Right forelimb (tissue), 1 donor: ENCODE results near the gene CLEC9A.
A peak's percentile ranks its signal among the peaks of the same experiment; 100 is the strongest.

Experiments used
- DNase-seq: peaks from one replicate; pipeline ENCODE4 v3.0.0-alpha.2; 2018

Gene CLEC9A

DNA sequence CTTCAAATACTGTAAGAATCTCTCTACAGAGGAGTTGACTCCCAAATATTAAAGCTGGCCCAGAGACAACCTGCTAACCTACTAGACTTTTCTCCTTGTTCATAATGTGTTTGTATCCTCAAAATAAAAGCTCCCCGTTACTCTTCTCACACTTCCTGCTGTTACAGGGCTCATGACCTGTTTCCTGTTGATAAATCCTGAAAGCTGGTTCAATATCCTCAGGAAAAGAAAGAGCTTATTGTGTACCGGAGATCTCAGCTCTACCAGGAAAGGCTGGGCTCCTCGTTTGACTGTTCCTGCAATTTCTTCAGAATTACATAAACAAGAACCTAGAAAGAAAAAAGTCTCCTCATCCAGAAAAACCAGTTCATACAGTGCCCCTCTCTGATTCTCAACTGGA lies 37.5 kb downstream of the CLEC9A start:
- no peak for DNase-seq

DNA sequence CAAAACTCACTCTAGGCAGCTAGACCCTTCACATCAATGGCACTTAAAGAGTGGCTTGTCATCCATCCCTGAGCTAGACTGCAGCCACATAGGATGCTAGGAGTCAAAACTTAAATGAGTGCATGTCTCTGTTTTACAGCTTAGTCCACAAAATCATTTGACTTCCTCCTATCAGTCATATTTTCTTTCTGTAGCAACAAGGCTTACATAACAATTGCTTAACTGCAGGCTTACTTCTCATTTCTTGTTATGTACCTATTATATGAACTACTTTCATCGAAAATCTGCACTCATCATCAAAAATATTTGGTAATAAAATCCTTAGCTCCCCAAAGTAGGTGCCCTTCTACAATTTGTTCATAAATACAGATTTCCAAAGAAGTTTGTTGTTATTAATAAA lies 38.2 kb downstream of the CLEC9A start:
- DNase-seq = no peak

DNA sequence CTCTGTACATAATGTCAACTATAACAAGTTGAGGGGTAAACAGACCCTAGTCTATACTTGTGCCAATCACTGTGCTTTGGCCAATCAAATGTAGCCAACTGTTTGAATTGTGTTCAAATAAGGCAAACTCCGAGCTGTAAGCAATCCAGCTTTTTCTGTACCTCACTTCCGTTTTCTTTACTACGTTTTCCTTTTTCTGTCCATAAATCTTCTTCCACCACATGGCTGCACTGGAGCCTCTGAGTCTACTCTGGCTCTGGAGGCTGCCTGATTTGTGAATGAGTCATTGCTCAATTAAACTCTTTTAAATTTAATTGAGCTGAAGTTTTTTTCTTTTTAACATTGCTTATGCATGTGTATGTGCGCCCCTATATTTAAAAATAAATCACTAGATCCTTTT lies 38.6 kb downstream of the CLEC9A start:
- no peak for DNase-seq

DNA sequence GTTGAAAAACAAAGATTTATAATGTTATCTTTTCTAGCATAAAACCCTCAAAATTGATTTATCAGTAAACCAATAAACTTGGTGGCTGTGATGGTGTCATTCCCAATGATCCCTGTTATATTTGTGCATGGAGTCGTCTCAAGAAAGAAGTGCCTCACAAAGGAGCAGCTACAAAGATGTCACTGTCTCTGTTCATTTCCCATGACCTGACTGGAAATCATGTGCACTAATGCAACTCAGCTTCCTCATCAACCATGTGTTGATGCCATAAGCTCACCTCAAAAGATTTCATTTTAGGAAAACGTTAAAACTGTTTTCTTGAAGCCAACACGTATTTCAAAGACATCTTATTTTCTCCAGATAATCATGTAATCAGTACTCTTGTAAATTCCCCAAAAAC lies 39.5 kb downstream of the CLEC9A start:
- no peak for DNase-seq

DNA sequence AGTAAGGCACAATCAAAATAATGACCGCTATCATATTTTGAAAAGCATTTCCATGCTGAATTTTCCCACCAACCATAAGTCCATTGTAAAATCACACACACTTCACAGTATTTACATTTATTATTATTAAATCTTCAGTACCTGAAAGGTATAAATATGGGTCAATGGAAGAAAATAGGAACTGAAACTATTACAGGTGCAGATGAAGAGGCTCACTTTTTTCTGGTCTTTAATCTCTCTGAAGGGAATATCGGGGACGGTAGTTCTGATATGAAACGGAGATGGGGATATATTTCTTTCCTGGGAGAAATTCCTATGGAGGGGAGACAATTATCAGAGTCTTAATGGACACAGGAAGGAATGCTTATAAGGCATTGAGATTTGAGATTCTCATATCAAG lies 39.9 kb downstream of the CLEC9A start:
- no peak for DNase-seq

DNA sequence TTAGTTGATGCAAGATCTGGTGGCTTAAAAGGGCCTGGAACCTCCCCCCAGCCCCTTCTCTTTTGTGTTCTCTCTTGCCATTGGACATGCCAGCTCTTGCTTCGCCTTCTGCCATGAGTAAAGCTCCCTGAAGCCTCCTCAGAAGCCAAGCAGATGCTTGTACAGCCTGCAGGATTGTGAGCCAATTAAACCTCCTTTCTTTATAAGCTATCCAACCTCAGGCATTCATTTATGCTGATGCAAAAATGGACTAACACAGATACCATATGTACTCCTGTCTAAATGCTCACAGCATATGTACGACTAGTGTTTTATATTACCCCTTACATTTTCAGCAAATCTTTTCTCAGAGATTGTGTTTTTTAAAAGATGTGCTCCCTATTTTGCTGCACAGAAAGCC lies 41.6 kb downstream of the CLEC9A start:
- DNase-seq = no peak

DNA sequence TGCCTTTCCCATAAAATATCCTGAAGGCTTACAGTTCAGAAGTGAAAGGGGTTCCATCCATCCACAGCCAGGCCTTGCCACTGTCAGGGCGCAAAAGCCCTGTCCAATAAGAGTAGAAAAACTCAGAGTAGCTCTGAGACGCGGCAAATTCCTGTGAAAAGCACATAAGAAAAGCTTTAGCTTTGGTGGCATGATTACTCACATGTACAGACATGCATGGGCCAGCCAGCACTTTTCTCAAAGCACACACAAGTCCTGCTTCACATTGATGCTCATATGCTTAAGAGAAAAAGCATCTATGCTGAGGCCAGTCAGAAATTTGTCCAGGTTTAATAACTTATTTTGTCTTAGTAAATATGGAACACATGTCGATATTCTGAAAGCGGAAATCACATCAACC lies 42.8 kb downstream of the CLEC9A start:
- DNase-seq = no peak

DNA sequence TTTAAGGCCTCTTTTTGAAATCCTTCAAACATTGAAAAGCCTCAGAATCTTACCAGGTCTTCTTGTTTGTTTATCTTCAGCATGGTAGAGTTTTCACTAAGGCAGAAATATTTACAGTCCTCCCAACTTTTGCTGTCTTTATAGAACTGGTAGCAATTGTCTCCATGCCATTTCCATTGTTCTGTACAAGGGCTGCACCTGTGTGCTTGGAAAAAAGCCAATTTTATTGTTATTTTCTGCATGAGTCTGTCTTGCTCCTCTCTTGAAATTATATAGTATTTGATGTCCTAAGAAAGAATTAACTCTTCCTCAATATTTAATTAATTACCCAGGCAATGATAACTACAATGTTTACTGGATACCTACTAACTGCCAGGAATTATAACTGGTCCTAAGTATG lies 45.0 kb downstream of the CLEC9A start:
- DNase-seq = no peak

DNA sequence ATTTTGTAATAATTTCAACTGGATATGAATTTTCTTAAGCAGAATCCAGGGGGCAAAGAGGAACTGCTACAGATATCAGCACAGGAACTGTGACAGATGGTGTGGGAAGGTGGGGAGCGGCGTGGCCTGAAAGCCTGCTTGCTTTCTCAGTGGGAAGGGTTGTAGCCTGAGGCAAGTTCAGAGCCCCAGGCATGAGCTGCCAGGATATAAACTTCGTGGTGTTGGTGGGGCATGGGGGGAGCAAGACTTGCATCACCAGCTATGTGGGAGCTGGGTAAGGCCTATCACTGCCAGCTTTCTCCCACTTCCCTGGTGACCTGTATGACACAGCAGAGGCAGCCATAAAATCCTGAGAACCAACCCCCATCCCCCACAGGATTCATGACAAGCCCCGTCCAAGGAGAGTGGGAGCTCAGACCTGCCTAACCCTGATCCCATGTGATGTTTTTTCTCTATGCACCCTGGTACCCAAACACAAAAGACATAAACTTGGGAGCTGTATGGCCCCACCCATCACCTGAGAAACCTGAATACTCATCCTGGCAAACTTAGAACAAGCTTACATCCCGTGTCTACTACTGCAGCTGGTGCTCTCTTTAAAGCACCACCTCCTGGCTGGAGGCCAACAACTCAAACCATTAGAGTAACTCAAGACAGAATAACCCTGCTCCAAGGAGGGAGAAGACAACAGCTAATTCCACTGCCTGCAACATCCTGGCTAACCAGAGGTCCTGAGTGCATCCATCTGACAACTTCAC lies 51.8 kb downstream of the CLEC9A start:
- no peak for DNase-seq

DNA sequence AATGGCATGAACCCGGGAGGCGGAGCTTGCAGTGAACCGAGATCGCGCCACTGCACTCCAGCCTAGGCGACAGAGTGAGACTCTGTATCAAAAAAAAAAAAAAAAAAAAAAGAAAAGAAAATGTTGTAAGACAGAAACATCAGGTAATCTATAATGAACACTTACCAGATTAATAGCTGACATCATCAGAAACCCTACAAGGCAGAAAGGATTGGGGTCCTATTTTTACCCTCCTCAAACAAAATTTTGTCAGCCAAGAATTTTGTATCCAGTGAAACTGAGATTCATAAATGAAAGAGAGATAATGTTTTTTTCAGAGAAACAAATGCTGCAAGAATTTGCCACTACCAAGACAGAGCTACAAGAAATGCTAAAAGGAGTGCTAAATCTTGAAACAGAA lies 54.3 kb downstream of the CLEC9A start:
- DNase-seq = no peak

DNA sequence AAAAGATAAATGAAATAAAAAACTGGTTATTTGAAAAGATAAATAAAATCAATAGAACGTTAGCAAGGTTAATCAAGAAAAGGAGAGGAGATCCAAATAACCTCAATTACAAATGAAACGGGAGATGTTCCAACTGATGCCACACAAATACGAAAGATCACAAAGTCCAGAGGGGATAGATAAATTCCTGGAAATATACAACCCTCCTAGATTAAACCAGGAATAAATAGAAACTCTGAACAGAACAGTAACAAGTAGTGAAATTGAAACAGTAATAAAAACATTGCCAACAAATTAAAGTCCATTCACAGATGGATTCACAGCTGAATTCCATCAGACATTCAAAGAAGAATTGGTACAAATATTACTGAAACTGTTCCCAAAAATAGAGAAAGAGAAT lies 55.9 kb downstream of the CLEC9A start:
- no peak for DNase-seq

DNA sequence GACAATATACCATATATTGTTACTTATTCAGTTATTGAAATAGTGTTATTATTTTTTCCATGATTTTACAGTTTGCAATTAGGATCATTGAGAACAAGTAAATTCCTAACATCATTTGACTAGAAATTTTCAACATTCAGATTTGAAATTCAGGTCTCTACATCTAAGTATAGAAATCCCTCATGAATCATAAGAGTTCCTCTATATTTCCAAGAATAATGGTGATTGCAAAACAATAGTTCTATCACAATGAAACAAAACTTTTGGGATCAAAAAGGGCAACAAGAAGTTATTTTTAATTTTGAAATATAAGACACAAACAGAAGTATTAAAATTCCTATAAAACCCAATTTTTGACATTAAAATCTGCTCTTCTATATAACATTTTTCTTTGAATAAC lies 57.5 kb downstream of the CLEC9A start:
- no peak for DNase-seq

DNA sequence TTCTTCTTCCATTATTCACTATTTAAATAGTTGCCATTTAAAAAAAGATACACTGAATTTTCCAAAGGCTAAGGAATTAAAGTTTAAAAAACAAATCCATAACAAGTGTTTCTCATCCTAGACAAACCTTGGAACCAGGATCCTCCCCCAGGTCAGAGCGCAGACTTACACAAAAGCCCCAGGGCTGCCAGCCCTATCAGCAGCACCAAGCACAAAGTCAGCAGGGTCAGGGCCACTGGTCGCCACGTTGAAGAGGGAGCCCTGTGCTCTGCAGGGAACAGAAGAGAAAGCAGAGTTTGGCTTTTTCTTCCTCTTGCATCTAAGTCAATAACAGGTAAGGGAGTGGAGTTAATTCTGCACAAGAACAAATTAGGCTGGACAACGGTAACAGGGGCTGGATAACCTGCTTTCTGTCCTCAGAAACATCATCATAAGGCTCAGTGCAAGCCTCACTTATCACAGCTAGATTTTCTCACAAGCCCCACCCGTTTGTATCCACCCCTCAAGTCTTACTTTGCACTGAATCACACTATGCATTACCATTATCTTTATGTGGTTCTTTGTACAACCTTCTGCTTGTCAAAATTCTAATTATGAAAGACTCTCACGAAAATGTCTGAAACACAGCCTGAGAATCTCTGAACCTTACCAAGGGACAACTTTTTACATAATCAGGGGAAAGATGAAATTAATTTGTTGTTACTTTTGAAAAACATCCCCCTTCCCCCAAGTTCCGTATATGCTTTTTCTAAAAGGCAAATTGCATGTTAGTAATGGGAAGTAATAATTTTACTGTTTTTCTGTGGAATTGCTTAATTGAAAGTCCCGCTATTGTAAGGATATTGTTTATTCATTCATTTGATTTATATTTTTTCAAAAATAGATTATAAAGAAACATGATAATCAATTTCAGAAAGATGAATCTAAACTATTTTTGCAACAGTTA lies 58.7 kb downstream of the CLEC9A start:
- no peak for DNase-seq

DNA sequence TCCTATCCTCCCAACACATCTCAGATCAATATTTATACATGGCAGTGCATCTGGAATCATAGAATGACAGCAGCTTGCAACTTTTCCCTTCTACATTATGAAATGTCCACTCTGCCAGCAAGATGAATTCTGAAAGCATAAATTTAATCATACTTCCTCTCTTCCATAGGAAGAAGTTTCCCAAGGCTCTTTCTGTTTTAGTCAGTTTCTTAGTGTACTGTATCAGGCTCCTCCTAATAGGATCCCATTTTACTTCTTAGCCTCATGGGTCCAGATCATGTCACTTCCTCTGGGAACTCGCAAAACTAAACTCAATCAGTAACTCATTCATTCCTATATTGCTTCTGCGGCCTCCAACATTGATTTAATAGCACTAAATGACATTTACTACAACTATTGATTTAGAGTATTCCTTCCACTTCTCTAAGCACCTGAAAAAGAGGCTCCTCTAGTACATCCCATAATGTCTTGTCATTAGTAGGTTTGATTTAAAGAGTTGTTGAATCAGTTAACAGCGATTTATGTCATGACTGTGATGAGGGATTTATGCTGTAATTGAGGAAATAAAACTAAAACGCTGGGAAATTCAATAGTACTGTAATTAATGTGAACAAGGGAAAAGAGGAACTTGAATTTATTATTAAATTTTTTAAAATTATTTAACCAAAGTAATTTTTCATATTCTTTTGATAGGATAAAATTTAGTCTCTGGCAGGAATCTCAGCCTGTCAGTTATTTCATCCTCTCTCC lies 64.3 kb downstream of the CLEC9A start:
- no peak for DNase-seq

DNA sequence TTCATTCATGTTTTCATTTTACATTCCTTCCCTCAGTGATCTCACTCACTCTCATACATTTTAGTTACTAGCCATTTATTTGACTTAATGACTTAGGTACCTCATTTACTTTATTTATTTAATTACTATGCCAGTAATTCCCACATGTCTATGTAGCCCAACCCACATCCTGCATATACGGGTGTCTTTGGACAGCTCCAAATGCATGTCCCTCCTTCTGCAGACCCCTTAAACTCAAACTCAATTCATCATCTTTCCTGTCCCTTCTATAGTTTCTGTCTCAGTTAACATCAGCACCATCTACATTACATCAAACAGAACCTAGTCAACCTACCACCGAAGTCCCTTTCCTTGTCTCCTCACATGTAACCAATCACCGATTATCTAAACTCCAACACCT lies 65.5 kb downstream of the CLEC9A start:
- no peak for DNase-seq

DNA sequence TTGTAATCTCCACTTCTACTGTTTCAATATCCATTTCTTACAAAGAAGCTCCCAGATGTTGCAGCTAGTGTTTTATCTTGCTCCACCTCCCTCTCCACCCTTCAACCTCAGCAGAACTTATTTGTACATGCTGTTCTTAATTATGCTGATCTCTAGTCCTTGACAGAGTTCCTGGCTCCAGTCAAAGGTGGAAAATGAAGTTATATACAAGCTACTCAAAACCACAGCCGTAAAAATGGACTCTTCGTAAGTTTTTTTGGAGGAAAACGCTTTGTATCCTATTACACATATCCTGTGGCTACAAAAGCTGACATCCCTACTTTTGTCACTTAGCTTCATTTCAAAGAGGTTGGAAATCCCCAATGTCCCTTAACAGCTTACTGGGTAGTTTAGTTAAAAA lies 67.0 kb downstream of the CLEC9A start:
- no peak for DNase-seq

DNA sequence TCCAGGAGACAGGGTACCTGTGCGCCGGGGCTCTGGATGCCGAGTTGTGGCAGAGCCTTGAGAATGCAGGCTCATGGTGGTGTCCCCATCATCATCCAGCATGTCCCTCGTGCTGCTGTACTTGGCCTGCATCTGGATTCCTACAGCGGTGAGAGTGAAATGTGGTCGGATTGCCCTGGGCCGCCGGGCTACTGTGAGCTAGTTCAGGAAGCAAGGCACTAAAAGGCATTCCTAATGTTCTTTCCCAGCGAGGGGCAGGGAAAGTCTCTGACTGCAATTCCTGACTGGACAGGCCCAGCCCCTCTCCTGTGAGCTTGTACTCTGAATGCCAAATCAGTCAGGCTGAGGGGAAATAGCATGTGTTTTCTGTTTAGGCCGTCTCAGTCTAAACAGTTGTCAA lies 68.3 kb downstream of the CLEC9A start, which contains the start of gene CLEC1A:
Gene CLEC1A, minus strand, starts transcription at position 195 of the 400 bp plus-strand sequence. Its CDS starts 63 bp downstream, at position 132.
- peak; percentile 49 for DNase-seq

DNA sequence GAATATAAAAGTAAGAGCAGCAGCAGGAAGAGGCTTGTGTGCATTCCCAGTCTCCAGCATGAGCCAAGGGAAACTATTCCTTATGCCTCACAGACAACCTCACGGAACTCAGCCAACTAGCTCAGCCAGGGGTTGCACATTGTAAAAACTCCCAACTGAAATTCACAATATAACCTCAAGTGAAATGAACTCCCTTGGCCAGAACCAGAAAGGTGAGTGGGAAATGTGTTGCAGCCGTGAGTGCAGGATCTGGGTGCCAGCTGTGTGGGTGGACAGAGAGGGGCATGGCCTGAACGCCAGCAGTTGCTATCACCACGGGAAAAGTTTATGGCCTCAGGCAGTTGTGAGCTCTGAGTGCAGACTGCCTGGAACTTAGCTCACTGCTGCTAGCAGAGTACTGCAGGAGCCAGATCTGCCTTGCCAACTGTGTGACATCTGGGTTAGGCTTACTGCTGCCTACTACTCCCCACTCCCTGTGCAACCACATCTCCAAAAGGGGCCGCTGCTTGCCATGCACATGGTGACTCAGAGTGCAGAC lies 70.6 kb downstream of the CLEC9A start:
- DNase-seq = peak; percentile 82

DNA sequence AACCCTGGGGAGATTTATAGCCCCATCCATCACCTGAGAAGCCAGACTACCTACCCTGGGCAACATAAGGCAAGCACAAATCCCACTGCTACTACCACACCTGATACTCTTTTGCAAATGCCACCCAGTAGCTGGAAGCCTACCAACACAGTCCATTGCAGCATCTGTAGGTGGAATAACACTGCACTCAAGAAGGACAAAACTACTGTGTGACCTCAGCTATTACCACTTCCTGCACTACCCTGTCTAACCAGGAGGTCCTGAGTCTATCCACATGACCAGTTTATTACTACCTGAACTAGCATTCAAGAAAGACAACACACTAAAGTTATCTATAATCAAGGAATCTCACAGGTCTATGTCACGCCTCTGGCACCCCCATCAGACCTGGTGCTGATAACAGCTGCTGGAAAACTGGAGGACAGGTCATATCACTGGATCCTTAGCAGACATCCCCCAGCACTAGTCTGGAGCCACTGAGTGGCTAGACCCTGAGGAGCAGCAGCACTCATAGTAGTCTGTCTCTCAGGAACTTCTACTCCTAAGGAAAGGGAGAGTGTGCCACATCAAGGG lies 71.3 kb downstream of the CLEC9A start:
- DNase-seq = no peak

DNA sequence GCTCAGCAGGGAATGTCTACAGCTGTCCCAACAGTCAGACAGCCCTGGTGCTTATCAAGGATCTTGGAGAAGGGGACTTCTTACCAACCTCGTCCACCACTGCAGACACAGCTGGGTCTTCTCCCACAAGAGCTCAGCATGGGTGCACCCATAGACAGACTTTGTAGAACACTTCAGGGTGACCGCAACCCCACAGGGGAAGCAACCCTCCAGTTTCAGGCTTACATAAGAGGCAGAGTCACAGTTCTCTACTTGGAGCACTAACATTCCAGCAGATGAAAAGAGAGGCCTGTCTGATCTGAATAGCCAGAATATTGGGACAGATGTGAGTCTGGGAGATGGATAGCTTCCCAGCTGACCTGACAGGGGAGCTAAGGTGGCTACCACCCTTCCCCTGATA lies 71.8 kb downstream of the CLEC9A start:
- no peak for DNase-seq

DNA sequence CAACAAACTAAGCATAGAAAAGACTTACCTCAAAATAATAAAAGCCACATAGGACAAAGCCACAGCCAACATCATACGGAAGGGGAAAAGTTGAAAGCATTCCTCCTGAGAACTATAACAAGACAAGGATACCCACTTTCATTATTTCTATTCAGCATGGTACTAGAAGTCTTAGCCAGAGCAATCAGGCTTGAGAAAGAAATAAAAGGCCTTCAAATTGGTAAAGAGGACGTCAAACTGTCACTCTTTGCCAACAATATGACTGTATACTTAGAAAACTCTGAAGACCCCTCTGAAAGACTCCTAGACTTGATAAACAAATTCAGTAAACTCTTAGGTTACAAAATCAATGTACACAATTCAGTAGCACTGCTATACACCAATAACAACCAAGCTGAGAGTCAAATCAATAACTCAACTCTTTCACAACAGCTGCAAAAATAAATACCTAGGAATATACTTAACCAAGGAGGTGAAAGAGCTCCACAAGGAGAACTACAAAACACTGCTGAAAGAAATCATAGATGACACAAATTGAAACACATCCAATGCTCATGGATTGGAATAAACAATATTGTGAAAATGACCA lies 79.9 kb downstream of the CLEC9A start:
- DNase-seq = no peak

DNA sequence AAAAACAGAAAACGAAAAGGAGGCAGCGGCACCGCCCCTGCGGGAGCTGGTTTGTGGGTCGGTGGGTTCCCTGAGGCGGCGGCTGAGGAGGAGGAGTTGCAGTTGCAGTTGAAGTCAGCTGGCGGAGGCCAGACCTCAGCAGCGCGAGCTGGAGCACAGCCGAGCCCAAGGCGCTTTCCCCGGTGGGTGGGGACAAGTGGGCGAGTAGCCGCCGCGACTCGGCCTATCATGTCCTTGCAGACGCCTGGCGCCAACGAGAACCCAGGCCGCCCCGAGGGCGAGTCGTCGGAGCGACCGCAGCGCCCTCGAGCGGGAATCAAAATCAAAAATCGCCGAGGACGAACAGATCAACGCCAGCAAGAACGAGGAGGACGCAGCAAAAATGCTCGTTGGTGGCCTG lies 81.0 kb downstream of the CLEC9A start:
- DNase-seq = no peak
